DMS114 treated with DMSO at 0.1 percent for 48 hours (cell line): Measurements from ENCODE around the gene FHL2.
A peak's percentile ranks its signal among the peaks of the same experiment; 100 is the strongest.

ENCODE experiments used
- DNase-seq: peaks from one replicate; lab custom pipeline; 2025; ENCODE audit not compliant: unreplicated experiment; lab: John Stamatoyannopoulos, UW

Gene FHL2

DNA sequence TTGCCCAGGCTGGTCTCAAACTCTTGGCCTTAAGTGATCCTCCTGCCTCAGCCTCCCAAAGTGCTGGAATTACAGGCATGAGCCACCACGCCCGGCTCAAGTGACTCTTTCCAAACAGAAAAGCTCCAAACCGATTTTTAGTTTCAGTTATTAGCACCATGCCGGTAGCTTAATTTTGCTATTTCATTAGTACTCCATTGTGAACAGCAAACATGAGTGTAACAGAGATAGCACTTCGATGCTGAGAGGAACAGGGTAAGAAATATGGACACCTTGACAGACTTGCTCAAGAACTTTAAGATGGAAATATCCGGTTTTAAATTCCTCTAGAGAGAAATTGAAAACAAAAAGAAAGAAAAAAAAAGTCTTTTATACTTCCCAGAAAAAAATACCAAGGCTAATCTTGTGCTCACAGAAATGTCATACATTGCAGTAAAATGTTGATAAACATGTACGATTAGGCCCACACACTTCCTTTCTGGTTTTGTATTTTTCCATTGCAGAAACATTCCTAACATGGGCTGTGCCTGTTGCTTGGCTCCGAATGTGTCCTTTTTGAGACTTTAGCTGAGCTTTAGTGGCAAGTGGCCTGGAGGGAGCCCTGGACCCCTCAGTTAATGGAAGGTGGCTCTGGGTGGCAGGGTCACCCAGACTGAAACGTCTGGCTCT is 18.3 kb downstream of the FHL2 start:
- no peak for DNase-seq

DNA sequence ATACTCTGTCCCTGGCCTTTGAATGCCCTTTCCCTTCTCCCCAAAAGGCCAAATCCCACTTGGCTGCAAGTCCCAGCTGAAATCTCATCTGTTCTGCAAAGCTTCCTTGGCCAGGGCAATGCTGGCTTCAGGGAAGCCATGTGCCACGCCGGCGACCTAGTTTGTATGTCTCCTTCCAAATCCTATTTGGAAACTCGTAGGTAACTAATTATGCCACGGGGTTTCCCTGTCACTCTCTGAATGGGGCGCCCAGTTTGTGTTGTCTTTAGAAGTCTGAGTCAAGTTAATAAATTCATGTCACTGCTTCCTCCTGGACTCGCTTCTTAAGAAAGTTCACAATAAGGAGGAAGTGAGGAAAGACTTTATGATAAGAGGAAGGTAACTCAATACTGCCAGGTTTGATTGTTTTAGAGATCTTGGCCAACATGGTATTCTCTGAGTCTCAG is 19.1 kb downstream of the FHL2 start:
- no peak for DNase-seq

DNA sequence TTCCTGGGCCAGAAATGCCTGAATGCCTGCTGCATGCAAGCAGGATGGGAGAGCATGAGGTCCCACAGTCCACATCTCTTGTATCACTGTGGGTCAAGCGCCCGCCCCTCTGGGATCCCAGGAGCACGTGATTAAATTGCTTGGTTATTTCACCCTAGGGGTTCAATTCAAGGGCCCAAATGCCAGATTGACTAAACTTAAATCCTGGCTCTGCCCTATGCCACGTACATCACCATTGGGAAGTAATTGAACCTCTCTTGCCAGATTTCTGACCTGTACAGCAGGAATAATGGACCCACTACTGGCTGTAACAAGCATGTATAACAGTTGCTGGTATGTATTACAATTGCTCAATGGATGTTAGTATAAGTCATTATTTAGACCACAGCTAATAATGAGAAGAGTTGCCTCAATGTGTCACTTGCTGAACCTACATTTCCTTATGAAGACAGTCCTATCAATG is 19.9 kb downstream of the FHL2 start:
- DNase-seq = no peak

DNA sequence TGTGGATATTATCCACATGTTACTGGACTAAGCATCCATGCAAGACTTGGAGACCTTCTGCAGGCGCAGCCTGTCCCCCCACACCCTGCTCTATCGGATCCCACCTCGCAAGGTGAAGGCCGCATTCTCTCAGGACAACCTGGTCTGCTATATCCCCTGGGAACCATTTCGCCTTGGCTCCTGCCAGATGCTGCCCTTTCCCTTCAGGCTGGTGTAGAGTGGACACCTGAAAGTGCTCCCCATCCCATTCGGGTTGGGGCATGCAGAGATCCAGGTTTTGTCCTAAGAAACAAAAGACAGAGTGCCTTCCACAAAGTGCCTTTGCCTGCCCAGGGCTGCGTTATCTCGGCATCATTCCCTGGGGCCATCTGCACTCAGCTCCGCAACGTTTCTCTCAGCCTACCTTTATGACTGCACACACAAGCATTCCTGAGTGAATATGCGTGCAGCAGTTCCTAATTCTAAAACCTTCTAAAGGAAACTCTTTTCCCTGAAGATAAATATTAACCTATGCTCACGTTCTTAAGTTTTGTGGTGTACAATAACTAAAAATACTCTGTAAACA is 20.5 kb downstream of the FHL2 start:
- no peak for DNase-seq

DNA sequence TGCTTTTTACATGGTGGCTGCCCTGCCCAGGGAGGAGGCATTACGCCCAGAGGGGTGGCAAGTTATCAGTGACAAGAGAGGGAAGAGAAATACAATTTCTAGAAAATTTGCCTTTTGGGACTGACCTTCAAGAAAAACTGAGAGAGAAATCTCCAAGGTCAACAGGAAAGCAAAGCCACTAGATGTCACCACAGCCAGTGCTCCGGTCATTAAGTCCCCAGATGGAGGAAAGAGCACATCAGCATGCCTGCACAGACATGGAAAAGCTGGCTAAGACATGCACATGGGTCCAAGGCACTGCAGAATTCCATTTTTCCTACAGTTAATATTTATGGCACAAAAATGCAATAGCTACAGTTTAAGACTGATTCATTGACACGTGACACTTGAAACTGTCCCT is 21.0 kb downstream of the FHL2 start:
- no peak for DNase-seq

DNA sequence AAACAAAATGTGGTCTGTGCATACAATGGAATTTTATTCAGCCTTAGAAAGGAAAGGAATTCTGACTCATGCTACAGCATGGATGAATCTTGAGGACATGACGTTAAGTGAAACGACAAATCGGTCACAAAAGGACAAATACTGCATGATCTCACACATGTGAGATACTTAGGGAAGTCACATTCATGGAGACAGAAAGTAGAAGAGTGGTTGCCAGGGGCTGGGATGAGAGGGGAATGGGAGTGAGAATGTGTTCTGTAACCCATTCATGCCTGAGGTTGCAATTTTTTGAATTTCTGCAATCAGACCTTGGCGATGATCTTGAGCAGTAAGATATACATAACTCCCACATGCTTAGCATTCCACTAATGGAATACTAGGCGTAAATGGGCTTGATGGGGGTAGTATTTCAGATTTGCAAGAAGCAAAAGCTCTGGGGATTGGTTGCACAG is 22.0 kb downstream of the FHL2 start:
- no peak for DNase-seq

DNA sequence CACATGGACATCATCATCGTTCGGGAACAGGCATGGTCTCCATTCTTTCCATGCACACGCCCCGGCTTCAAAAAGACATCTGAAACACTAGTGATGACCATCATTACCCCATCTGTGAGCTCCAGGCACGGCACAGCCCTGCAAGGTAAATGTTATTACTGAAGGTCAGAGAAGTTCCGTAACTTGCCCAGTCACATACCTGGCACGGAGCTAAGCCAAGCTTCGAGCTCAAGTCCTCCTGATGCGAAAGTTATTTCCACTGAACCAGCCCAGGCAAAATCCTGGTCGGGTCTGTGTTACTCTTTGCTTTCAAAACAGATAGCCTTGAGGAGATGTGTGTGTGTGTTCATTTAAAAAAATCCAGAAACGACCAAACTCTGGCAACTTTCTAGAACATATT is 22.8 kb downstream of the FHL2 start:
- DNase-seq = no peak

DNA sequence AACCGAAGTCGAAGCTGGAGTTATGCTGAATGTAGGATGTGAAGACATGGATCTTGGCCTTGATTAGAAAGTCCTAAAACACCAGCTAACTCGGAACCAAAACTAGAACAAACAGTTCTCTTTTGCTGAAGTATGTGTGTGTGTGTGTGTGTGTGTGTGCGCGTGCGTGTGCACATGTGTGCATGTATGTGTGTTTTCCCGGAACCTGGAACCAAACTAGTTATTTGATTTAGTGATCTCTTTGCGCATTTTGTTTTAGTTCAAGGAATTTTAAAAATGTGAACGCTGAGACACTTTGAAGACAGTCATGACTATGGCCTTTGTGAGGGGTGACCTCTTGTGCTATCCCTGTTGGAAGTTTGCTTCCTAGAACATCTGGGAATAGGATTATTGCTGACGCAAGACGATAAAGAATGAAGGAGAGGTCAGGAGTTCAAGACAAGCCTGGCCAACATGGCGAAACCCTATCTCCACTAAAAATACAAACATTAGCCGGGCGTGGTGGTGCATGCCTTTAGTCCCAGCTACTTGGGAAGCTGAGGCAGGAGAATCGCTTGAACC is 23.8 kb downstream of the FHL2 start:
- no peak for DNase-seq

DNA sequence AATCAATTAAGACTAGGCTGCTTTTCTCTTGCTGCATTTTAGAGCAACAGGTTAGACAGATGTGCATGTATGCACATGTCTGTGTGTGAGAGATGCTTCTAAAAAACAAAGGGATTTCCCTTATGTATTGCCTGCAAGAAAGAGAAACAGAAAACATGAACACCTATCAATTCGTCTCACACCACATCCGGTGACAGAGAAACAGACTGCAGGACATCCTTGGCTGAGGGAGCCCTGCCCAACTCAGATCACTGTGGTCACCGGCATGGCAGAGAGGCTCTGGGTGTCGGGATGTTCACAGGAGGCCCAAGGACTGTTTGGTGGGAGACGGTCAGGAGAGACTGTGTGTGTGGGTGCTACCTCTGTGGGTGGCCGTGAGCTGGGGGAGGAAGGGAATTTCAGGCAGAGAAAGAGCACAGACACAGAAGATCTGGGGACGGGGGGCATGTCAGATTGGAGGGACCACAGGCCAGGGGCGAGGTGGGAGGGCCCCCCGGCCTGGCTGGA is 24.9 kb downstream of the FHL2 start:
- DNase-seq = no peak

DNA sequence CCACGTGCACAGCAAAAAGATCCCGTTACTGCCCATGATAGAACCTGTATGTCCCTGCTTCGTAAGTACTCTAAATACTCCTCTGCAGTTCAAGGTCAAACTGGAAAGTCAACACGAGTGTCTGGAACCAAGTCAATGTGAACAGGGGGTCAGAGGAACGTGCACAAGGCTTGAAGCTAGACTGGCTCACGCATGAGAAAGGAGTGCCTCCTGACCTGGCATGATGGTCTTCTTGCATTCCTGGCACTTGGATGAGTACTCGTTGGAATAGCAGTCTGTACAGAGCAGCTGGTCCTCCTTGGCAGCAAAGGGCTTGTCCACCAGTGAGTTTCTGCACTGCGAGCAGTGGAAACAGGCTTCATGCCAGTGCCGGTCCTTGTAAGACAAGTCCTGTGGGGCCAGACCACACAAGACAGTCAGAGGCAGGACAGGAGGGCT is 25.5 kb downstream of the FHL2 start:
- no peak for DNase-seq

DNA sequence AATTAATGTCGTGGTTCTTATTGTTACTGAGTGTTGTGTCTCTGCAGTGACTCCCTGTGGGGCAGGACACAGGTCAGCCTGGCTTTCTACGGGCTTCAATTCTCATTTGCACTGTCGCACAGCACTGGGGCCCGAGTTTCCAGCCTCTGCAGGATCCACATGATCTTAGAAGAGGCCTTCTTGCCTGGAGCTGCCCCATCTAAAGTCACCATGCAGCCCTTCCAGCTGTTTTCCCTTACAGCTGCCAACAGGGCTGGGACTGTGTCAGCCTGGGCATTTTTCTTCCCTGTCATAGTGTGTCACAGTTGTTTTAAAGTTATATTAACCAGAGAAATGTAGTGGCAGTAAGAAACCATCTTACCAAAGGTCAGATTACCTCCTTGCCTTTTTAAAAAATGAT is 27.0 kb downstream of the FHL2 start:
- no peak for DNase-seq

DNA sequence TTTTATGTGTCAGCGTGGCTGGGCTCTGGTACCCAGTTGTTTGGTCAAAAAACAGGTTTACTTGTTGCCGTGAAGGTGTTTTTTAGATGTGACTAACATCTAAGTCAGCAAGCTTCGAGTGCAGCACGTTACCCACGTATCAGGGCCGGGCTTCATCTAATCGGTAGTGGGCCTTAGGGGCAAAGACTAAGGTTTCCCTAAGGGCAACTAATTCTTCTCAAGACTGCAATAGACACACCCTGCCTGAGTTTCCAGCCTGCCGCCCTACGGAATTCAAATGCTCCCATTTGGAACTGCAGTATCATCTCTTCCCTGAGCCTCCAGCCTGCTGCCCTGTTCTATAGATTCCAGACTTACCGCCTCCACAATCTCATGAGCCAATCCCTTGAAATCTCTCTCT is 27.7 kb downstream of the FHL2 start:
- DNase-seq = no peak

DNA sequence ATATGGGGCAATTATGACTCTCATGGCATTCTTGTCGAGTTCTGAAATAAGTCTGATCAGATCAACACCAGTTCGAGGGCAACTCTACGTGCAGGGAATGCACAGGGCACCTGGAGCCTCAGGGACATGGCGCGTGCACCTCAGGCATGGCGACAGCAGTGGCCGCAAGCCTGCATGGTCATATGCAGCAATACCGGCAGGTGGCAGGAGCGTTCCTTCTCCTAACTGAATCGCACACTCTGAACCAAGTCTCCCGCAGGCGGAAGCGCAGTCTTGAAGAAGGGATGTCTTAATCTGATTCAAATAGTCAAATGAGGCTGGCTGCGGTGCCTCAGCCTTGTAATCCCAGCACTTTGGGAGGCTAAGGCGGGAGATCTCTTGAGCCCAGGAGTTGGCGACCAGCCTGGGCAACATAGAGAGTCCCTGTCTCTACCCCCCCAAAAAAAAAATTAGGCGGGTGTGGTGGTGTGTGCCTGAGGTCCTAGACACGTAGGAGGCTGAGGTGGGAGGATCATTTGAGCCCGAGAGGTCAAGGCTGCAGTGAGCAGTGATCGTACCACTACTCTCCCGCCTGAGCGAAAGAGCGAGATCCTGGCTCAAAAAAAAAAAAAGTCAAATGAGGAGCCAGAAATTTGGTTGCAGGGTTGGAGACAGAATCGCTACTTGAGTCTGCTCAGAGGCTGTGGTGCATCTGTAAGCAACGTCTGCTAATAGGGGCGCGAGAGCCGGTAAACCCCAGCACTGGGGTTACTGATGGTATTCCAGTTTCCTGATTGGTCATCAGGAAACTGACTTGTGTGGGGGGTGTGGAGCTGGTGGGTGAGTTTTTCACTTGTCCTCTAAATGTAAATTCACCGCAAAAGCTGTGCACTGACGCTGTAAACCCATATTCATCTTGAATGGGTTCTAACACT is 28.8 kb downstream of the FHL2 start:
- DNase-seq = peak; percentile 53

DNA sequence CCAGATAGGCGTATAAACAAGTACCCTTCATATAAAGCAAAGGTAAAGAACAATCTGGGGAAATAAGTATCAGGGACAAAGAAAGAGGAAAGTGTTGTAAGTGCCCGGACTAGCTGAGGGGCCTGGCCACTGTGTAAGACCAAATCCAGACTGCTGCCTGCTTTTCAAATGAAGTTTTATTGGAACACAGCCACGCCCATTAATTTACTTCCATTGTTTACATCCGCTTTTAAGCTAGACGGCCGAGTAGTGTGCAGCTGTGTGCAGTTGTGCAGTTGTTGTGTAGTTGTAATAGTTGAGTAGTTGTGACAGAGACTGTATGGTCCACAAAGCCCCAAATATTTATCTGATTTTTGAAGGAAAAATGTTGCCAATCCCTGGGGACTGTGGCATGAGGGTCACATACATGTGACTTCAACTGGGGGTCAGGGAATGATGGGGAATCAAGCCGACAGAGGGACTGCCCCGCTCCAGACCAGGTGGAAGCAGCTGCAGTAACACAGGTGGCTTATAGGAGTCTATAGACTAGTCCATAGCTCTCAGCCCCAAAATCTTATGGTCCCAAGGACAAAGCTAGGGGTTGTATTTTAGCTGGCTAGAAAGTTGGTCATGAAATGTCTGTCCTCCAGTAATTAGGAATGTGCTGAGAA is 30.0 kb downstream of the FHL2 start:
- no peak for DNase-seq

DNA sequence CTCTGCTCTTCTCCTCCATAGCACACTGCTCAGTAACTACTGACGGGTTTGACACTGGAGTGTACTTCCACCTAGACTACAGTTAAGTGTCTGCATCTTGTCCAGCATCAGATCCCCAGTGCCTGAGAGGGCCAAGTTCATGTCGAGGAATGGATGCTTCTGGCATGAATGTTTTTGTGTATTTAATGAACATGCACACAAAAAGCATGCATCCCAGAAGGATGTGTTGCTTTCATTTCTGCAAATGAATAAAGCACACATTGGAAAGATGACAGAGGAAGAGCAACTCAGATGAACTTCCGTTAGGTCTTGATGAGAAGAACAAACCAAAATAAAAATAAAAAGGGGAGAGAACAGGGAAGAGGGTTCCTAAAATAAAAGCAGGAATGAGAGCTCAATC is 33.6 kb downstream of the FHL2 start:
- DNase-seq = no peak

DNA sequence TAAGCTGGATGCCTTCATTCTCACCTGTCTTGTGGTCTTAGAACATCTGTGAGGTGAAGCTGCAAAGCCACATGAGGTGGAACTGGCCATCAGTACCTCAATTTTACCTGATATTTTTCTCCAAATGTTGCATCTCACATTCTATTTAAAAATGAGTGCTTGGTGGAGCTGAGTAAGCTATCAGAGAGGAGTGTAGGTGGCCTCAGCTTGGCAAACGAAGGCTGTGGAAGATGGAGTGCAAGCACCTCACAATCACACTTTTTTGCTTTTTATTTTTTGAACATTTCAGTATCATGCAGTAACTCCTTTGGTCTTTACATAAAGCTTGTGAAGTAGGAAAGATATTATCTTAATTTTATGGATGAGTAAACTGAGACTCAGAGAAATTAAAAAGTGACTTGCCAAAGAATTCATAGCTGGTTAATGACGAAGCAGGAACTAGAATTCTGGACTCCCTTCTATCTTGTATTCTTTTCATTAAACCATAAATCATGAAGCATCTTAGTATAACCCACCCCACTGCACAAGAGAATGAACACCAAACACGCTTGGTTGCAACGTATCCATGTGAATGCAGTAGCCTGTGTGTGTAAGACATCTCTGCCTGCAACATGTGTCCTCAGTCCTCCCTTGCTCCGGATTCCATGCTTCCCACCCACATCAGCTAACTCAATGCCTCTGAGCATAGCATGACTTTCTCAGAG is 34.3 kb downstream of the FHL2 start:
- no peak for DNase-seq

DNA sequence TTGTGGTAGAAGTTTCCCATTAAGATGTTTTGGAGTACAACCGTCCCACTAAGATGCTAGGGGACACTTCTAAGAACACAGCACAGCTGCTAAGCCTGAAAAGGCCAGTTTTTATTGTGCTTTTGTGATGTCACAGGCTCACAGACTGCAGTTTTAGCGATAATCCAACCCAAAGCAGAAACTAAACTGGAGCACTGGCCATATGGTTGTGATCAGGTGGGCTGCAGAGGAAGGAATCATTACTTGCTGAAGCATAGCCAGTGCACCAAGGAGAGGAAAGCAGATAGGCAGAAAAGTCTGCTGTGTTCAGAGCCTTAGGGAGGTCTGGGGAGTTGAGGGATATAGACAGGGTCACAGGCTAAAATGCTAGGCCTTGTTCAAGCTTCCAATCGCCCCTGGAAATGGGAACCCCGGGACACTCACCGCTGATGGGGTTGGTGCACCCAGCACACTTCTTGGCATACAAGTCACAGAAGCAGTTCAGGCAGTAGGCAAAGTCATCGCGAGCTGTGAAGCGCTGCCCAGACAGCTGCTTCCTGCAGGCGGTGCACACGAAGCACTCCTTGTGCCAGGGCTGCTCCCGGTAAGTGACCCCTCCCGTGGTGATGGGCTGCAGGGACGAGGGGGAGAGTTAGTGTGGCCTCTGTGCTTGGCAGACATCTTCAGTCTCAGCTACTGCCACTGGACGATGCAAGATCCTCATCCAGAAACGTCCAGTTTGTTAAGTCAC is 35.8 kb downstream of the FHL2 start:
- no peak for DNase-seq

DNA sequence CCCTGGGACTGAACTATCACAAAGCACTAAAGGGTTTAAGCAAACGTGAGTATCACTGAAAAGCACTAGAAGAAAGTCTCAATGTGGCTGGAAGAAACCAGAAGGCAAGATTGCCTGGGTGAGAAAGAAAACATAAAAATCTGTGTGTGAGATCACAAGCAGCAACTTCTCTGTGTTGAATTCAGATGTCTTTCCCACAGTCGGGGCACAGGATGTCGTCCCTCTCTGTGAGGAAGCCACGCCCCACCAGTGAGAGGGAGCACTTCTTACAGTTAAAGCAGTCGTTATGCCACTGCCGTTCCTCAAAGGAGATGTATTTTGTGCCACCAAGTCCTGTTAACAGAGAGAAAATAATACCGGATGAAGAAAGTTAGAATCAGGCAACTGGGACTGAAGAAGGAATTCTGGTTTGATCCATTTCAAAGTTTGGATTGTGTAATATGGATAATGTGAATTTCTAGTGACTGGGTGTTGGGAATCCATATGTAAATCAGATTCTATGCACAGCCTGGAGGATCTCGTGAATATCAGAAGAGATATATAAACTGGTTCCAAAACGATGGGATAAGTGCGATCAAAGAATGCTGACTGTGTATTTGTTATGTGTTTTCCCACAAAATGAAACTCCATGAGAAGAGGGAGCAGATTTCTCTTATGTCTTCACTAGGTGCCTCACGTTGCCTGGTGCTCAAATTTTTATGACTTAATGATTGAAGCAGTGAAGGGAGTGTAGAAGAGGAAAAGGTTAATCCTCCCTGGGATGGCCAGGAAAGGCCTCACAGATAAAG is 37.6 kb downstream of the FHL2 start:
- no peak for DNase-seq

DNA sequence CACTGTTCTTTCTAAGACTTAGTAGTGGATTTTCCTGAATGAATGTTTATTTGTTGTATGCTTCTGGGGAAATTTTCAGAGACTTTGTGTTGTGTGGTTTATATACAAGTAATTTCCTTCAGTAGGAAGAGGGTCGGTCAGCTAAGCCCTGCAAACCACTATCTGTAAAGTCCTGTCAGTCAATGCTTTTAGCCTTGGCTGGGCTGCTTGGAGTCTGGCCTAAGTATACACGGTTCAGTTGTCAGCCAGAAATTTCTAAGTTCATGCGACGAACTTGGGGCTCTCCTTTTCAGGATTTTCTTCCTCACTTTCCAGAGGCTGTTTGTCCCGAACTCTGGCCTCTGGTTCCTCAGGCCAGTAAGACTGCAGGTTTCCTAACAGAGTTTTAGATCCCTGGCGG is 40.3 kb downstream of the FHL2 start:
- DNase-seq = no peak
